Measurements from ENCODE around the gene RBX1. TPM values are rescaled to one million over a fixed set of nuclear protein-coding genes. Genes with fewer than 3 reads are reported as not detected.

RBX1 gene
- total RNA-seq, 1 donor from 2014 or later = 81.3 TPM

DNA sequence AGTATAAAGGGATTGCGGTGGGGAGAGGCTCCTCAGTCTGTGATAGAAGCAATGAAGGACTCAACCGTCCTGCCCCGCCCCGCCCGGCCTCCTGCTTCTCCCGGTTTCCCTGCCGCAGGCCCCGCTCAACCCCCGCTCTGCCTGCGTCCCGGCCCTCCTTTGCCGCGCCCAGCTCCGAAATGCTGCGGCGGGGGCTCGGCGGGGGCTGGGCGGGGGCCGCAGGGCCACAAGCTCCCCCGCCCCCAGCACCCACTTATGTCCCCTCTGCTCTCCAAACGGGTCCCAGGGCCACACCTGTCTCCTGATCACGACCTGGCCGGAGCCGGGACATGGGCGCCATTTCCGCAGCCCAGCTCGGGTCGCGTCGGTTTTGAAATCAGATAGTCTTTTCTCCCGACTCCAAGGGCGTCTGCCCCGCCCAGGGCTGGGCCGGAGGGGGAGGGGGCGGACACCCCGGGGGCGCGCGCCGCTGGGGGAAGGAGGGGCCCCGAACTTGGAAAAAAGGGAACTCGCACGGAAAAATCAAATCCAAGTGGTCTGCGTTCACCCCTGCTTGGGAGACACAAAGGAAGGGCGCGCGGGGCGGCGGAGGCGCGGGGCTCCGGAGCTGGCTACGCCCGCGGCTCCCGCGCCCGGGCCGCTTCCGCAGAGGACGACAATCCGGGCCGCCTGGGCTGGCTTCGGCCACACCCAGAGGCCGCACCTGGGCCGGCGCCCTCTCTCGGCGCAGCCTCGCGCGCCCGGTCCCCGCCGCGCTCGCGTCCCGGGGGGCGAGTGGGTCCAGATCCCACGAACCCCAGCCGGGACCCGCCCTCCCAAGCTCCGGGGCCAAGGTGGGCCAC, 70.7 kb downstream of the RBX1 start:
- peak; percentile 11 to 42 for DNase-seq (ENCODE audit: low read depth in 2 of 2)

GRCh38 chr22:41022470-41023298, 71.5 kb downstream of the RBX1 start:
- peak; percentile 68 to 82 for DNase-seq (ENCODE audit: low read depth in 2 of 2)

Other genes with a start within 250 kb of the RBX1 start
- 12.0 and 17.7 TPM in 2 replicates for gene SLC25A17, start 132.0 kb upstream of the RBX1 start, total RNA-seq
- 158 and 180 TPM in 2 replicates for gene ST13, start 94.7 kb upstream of the RBX1 start, total RNA-seq
- gene XPNPEP3, start 94.2 kb upstream of the RBX1 start, total RNA-seq = 4.2 and 5.0 TPM in 2 replicates
- gene DNAJB7, start 89.3 kb upstream of the RBX1 start, total RNA-seq = not detected in 2 replicates
- gene EP300, start 141.2 kb downstream of the RBX1 start, total RNA-seq = 20.9 and 33.7 TPM in 2 replicates

Data from lung microvascular endothelial cell (primary cell).